Tongue (tissue), 2 donors: ENCODE data around the gene UBAP2L. TPM values are rescaled to one million over a fixed set of nuclear protein-coding genes. Genes with fewer than 3 reads are reported as not detected.
"Not testable (repeated sequence)": the region's sequence is repeated elsewhere in the genome, so short reads cannot be mapped to it uniquely, and the experiment has no call there.

Experiments
- DNase-seq: peaks from one replicate; pipeline ENCODE4 v3.0.0-alpha.2; 2015
- total RNA-seq: library from RNA; depleted of rRNA; stranded (reverse); fragments of >200 nt; gene quantifications from one replicate; pipeline ENCODE4 v1.2.3, GENCODE V29; 2014

UBAP2L gene
- total RNA-seq, 1 donor from 2014 or later: 70.5 TPM

GRCh38 chr1:154198756-154199562 lies 21.8 kb upstream of the UBAP2L start:
- DNase-seq: peak; percentile 73

- no peak for DNase-seq
Observed at GRCh38 chr1:154199563-154199879, 21.2 kb upstream of the UBAP2L start.

- not testable (repeated sequence) for DNase-seq
Observed at GRCh38 chr1:154205778-154206177, 15.0 kb upstream of the UBAP2L start.

GRCh38 chr1:154206196-154206595 lies 14.6 kb upstream of the UBAP2L start, which contains the start of gene CFAP141:
CFAP141 (minus strand) TSS chr1:154206333; CDS start chr1:154206307, 26 bp downstream.
- no peak for DNase-seq

- DNase-seq: no peak
Observed at GRCh38 chr1:154207262-154207661, 13.5 kb upstream of the UBAP2L start.

- no peak for DNase-seq
Observed at GRCh38 chr1:154208677-154209388, 11.9 kb upstream of the UBAP2L start.

- DNase-seq: no peak
Observed at GRCh38 chr1:154212083-154212482, 8.7 kb upstream of the UBAP2L start.

- no peak for DNase-seq
Observed at GRCh38 chr1:154213274-154213673, 7.5 kb upstream of the UBAP2L start.

GRCh38 chr1:154218545-154218944 lies 2.2 kb upstream of the UBAP2L start:
- no peak for DNase-seq

GRCh38 chr1:154219541-154219940 lies 1.2 kb upstream of the UBAP2L start:
- no peak for DNase-seq

- DNase-seq: no peak
Observed at GRCh38 chr1:154220970-154221277, 169 bp downstream of the UBAP2L start.

GRCh38 chr1:154221278-154222001 lies 685 bp downstream of the UBAP2L start:
- DNase-seq: peak; percentile 72

- no peak for DNase-seq
Observed at GRCh38 chr1:154222518-154222917, 1.8 kb downstream of the UBAP2L start.

- DNase-seq: no peak
Observed at GRCh38 chr1:154222918-154223317, 2.2 kb downstream of the UBAP2L start.

- no peak for DNase-seq
Observed at GRCh38 chr1:154223621-154224020, 2.9 kb downstream of the UBAP2L start.

- DNase-seq: no peak
Observed at GRCh38 chr1:154225370-154225769, 4.6 kb downstream of the UBAP2L start.

- DNase-seq: not testable (repeated sequence)
Observed at GRCh38 chr1:154231112-154231511, 10.4 kb downstream of the UBAP2L start.

GRCh38 chr1:154233127-154233526 lies 12.4 kb downstream of the UBAP2L start:
- DNase-seq: not testable (repeated sequence)

GRCh38 chr1:154236855-154237254 lies 16.1 kb downstream of the UBAP2L start:
- DNase-seq: no peak

GRCh38 chr1:154237435-154237834 lies 16.7 kb downstream of the UBAP2L start:
- DNase-seq: no peak

GRCh38 chr1:154237880-154238506 lies 17.2 kb downstream of the UBAP2L start:
- DNase-seq: no peak

- DNase-seq: no peak
Observed at GRCh38 chr1:154239491-154239890, 18.7 kb downstream of the UBAP2L start.
